DLD1 (cell line): ENCODE data around the gene PKD2.

Experiments used
- in situ Hi-C: cut with HindIII; loops from 2 replicates; pipeline ENCODE4 v1.10.0; 2017; ENCODE audit warnings: low sequenced_read_pairs

The PKD2 gene

DNA sequence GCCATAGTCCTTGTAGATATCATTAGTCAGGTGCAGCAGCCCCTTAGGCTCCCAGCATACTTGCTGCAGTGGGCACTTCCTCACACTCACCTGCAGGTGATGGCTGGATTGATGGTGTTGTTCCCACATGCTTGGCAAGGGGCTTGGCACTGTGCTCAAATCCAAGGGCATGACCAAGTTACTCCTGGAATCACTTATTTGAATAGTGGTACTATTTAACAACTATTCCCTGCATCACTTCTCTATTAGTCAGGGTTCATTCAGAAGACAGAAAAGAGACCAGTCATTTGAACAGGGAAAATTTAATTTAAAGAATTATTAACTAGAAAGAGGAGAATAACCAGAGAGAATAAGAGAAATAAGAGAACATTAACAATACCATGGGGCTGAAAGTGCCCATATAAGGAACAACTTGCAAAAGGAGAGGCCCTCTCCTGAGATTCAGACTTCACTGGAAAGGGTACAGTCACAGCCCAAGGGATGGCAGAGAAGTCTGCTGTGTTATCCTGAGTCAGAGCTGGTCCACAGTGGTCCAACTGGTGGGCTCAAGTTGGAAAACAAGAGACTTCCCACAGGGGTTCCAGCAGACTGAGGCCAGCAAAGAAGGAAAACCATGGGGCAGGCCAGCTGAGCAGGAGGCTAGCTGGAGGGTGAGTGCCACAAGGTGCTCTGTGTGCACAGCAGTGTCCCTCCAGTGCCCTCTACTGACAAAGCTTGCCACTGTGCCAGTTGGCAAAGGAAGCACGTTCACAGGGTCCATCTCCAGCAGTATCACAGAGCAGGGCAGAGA, 22.1 kb upstream of the PKD2 start:
- in situ Hi-C loops, result loop anchor here (25.0 kb wide), 1 partner anchor 298 kb away; no protein-coding TSS in a partner anchor

DNA sequence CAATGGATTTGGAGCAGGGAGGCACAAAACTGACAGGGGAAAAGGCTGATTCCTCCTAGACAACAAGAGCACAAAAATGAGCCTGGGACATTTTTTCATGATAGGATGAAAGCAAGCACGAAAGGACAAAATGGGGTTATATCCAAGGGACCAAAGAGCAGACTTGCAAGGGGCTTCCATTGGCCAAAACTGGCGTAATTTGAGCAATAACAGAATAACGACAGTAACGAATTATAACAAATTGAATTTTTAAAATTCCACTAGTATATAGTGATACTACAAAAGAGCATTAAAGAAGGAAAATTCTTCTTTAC, 21.6 kb upstream of the PKD2 start:
- in situ Hi-C loops, result loop anchor here (25.0 kb wide), 1 partner anchor 299 kb away; no protein-coding TSS in a partner anchor

DNA sequence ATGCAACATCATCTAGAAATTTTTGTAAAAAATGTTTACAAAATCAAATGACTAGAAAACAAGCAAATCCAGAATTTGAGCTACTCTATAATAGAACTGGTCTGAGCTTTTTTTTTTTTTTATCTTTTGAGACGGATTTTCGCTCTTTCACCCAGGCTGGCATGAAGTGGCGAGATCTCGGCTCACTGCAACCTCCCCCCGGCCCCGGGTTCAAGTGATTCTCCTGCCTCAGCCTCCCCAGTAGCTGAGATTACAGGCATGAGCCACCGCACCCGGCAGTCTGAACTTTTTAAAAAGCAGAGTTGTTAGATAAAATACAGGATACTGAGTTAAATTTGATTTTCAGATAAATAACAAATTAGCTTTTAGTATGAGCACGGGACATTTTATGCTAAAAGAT, 20.9 kb upstream of the PKD2 start:
- in situ Hi-C loops, result loop anchor here (25.0 kb wide), 1 partner anchor 299 kb away; no protein-coding TSS in a partner anchor

GRCh38 chr4:87989765-87990164, 17.7 kb upstream of the PKD2 start:
- in situ Hi-C loops, result loop anchor here (25.0 kb wide), 1 partner anchor 302 kb away; no protein-coding TSS in a partner anchor

DNA sequence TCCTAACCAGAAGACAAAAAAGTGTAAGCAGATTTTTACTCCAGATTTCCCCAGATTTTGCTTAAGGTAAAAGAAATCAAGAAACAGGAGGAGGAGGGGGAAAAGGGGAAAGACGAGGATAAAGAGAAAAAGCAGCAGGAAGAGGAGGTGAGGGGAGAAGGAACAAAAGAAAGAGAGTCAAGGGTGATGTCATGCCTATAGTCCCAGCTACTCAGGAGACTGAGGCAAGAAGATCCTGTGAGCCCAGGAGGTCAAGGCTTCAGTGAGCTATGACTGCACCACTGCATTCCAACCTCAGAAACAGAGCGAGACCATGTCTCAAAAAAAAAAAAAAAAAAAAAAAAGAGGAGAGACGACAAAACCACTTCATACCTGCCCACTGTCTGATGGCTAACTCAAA, 12.0 kb upstream of the PKD2 start:
- in situ Hi-C loops, result loop anchor here (25.0 kb wide), 1 partner anchor 308 kb away; no protein-coding TSS in a partner anchor

GRCh38 chr4:87999191-87999691, 8.2 kb upstream of the PKD2 start:
- in situ Hi-C loops, result loop anchor here (25.0 kb wide), 1 partner anchor 312 kb away; no protein-coding TSS in a partner anchor

DNA sequence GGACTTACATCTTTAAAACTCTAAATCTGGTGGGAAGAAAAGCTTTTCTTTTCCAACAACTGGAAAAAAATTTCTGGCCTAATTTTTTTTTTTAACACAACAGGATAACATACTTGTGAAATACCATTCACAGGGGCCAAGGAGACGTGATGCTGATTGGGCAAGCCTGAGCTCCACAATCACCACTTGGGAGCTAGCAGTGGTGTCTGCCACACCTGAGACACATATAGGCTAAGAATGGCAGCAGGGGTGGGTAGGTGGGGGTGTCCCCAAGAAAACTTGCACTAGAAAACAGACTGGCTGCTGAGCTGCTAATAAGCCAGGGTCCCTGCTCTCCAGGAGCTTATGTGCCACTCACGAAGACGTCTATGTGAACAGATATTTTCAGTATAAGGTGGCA, 5.6 kb upstream of the PKD2 start:
- in situ Hi-C loops, result no loop called here

GRCh38 chr4:88002786-88003185, 4.6 kb upstream of the PKD2 start:
- in situ Hi-C loops, result no loop called here

- in situ Hi-C loops, result no loop called here
Measured at GRCh38 chr4:88003261-88003660, 4.2 kb upstream of the PKD2 start.

- in situ Hi-C loops, result no loop called here
Measured at GRCh38 chr4:88005076-88005475, 2.4 kb upstream of the PKD2 start.

DNA sequence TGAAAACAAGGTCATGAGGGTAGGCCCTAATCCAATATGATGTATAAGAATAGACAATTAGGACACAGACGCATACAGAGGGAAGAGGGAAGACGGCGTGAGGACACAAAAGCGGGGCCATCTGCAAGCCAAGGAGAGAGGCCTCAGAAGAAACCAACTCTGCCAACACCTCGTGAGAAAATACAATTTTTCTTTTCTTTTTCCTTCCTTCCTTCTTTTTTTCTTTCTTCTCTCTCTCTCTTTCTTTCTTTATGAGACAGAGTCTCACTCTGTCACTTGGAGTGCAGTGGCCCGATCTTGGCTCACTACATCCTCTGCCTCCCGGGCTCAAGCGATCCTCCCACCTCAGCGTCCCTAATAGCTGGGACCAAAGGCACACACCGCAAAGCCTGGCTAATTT, 1.5 kb upstream of the PKD2 start:
- in situ Hi-C loops, result no loop called here

DNA sequence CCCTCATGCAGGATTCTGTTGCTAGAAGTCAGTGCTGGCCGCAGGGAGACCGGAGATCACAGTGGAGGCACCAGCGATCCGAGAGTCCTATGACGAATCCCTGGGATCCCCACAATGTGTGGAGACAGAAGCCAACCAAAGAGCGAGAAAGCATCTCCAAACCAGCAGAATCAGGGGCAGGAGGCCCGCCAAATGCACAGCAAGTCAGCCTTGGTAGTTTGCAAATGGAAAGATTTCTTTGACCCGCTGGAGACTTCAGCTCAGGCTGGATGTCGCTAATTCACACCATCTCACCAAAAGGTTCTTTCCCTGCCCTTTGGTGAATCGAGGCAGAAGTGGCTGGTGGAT, 505 bp upstream of the PKD2 start:
- in situ Hi-C loops, result no loop called here

DNA sequence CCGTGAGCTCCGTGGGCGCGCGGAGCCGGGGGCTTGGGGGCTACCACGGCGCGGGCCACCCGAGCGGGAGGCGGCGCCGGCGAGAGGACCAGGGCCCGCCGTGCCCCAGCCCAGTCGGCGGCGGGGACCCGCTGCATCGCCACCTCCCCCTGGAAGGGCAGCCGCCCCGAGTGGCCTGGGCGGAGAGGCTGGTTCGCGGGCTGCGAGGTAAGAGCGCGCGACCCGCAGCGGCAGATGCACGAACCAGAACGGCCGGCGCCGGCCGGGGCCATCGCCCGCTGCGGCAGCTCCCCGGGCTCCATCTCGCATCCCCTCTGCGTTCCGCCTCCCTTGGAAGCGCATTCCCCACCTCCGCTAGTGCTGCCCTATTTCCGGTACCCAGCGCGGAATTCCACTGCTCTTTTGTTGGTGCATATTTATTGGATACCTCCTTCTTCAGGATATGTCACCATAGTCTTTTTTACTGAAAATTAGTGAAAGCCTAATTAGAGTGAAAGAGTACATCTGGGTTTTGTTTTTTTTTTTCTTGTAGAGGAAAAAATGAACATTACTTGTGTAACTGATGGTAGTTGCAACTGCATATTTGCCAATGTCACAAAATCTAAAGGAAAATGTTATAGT, 797 bp downstream of the PKD2 start:
- in situ Hi-C loops, result no loop called here

- in situ Hi-C loops, result no loop called here
Measured at GRCh38 chr4:88008743-88009171, 1.3 kb downstream of the PKD2 start.

- in situ Hi-C loops, result no loop called here
Measured at GRCh38 chr4:88009871-88010270, 2.4 kb downstream of the PKD2 start.

- in situ Hi-C loops, result no loop called here
Measured at GRCh38 chr4:88010966-88011365, 3.5 kb downstream of the PKD2 start.

DNA sequence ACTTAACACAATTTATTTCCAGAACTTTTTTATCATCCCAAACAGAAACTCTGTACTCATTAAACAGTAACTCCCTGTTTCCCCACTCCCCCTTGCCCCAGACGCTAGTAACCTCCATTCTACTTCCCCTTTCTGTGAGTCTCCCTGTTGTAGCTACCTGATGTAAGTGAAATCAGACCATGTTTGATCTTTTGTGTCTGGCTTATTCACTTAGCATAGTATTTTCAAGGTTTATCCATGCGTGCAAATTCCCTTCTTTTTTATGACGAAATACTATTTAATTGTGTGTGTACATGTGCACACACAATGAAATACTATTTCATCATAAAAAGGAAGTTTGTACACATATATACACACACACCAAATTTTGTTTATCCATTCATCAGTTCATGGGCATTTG, 5.2 kb downstream of the PKD2 start:
- in situ Hi-C loops, result no loop called here

DNA sequence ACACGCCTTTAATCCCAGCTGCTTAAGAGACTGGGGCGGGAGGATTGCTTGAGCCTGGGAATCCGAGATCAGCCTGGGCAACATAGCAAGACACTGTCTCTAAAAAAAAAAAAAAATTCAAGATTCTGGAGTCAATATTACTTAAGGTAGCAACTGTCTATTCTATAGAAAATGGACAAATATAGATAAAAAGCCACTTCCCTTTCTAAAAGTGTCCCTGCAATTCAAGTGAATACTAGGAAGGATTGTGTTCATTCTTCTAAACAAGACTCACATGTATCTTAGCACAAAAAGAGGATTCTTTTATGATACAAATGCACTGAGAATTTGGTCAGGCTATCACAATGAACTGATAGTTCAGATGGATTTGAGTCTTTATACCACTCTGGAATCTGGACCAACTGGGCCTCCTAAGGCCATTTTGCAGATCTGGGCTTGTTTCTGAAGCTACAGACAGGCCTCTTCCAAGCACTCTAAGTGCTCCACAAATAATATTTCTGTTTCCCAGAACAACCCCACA, 7.0 kb downstream of the PKD2 start:
- in situ Hi-C loops, result no loop called here

- in situ Hi-C loops, result no loop called here
Measured at GRCh38 chr4:88015659-88016295, 8.3 kb downstream of the PKD2 start.

- in situ Hi-C loops, result no loop called here
Measured at GRCh38 chr4:88017516-88018297, 10.3 kb downstream of the PKD2 start.

GRCh38 chr4:88018466-88018865, 11.0 kb downstream of the PKD2 start:
- in situ Hi-C loops, result no loop called here
